IPS-15b (cell line): Measurements from ENCODE around the gene FGB.

Source experiments
- H3K27me3 ChIP-seq: one replicate; pipeline ENCODE4 v1.6.1; 2013; ENCODE audit warnings: low read length; ENCODE audit not compliant: control insufficient read depth, insufficient read depth
- H3K36me3 ChIP-seq: one replicate; pipeline ENCODE4 v1.6.1; 2013; ENCODE audit warnings: low read length; ENCODE audit not compliant: control insufficient read depth, insufficient read depth
- H3K4me1 ChIP-seq: one replicate; pipeline ENCODE4 v1.6.1; 2013; ENCODE audit warnings: mild to moderate bottlenecking, low read length; ENCODE audit not compliant: control insufficient read depth, insufficient read depth
- H3K4me3 ChIP-seq: one replicate; pipeline ENCODE4 v1.5.1; 2013; ENCODE audit warnings: low read depth, low read length
- H3K9ac ChIP-seq: one replicate; pipeline ENCODE4 v1.6.1; 2013; ENCODE audit warnings: low read depth, mild to moderate bottlenecking, low read length
- H3K9me3 ChIP-seq: one replicate; pipeline ENCODE4 v1.6.1; 2013; ENCODE audit warnings: mild to moderate bottlenecking, low read length; ENCODE audit not compliant: control insufficient read depth, insufficient read depth

The FGB gene

DNA sequence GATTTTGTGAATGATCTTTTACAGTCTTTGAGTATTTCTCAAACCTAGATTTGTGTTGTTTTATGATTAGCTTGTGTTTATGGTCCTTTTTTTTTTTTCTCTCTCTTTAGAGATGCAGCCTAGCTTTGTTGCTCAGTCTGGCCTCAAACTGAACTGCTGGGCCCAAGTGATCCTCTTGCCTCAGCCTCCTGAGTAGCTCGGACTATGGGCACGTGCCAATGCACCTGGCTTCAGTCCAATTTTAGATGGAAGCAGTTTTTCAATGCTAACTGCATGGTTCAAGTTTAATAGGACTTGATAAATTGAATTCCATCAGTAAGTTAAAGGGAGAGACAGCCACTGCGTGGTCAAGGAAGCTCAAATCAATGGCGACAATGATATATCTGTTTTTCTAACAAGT is 53.5 kb downstream of the FGB start:
- Histone ChIP-seq H3K4me1 (no peaks in the 10 kb centered on the region), H3K9ac (no peak overlapping the region), H3K27me3 (no peaks in the 10 kb centered on the region), H3K4me3 (no peak overlapping the region), H3K36me3 (no peaks in the 10 kb centered on the region), H3K9me3 (no peaks in the 10 kb centered on the region)

- Histone ChIP-seq H3K36me3 (no peaks in the 10 kb centered on the region), H3K4me1 (no peaks in the 10 kb centered on the region), H3K9me3 (no peaks in the 10 kb centered on the region), H3K9ac (no peak overlapping the region), H3K27me3 (no peaks in the 10 kb centered on the region), H3K4me3 (no peak overlapping the region)
Observed at GRCh38 chr4:154616731-154617130, 53.9 kb downstream of the FGB start.

- no peaks in the 10 kb centered on the region for H3K4me1 ChIP-seq
- no peaks in the 10 kb centered on the region for H3K27me3 ChIP-seq
- no peak overlapping the region for H3K9ac ChIP-seq
- H3K4me3 ChIP-seq, result no peak overlapping the region
- H3K9me3 ChIP-seq, result no peaks in the 10 kb centered on the region
- H3K36me3 ChIP-seq, result no peaks in the 10 kb centered on the region
Observed at GRCh38 chr4:154617820-154618317, 55.1 kb downstream of the FGB start.

GRCh38 chr4:154618708-154619315 is 56.0 kb downstream of the FGB start:
- H3K36me3 ChIP-seq, result no peaks in the 10 kb centered on the region
- H3K9me3 ChIP-seq, result no peaks in the 10 kb centered on the region
- H3K4me1 ChIP-seq, result no peaks in the 10 kb centered on the region
- no peaks in the 10 kb centered on the region for H3K27me3 ChIP-seq
- no peak overlapping the region for H3K9ac ChIP-seq
- no peak overlapping the region for H3K4me3 ChIP-seq

- Histone ChIP-seq H3K9ac (no peak overlapping the region), H3K9me3 (no peaks in the 10 kb centered on the region), H3K27me3 (no peaks in the 10 kb centered on the region), H3K4me1 (no peaks in the 10 kb centered on the region), H3K36me3 (no peaks in the 10 kb centered on the region), H3K4me3 (no peak overlapping the region)
Observed at GRCh38 chr4:154620111-154620510, 57.3 kb downstream of the FGB start.
